SK-N-SH (cell line): ENCODE measurements around the gene CCDC107. TPM values are rescaled to one million over a fixed set of nuclear protein-coding genes. Genes with fewer than 3 reads are reported as not detected.
A peak's percentile ranks its signal among the peaks of the same experiment; 100 is the strongest.

ENCODE experiments used
- CTCF ChIA-PET: fragments of 300-600, 350-600 bp; formaldehyde crosslinking; extraction: SDS; loops from one replicate; lab custom pipeline; 2021; lab: Yijun Ruan, JAX
- POLR2A ChIA-PET: fragments of 350-600 bp; sonication (Branson Sonifier 250); formaldehyde crosslinking; extraction: SDS; loops from one replicate; lab custom pipeline; 2020; ENCODE audit warnings: antibody characterized with exemption, inconsistent platforms; lab: Yijun Ruan, JAX
- DNase-seq: peaks from one replicate; pipeline ENCODE4 v3.0.0; 2012
- H2AFZ ChIP-seq: fragments of 200-600 bp; sonication (generic); 2 replicates; pipeline ENCODE4 v1.8.1; 2016; ENCODE audit warnings: antibody characterized with exemption, mild to moderate bottlenecking, low read depth
- H3F3A ChIP-seq: fragments of 200-600 bp; sonication (generic); replicated peaks from 2 replicates; pipeline ENCODE3; 2016; ENCODE audit warnings: antibody characterized with exemption, mild to moderate bottlenecking; ENCODE audit not compliant: insufficient read depth
- H3K27ac ChIP-seq, 2 experiments: fragments of 200-500 bp in 1 of 2; fragments of 200-600 bp in 1 of 2; sonication (Bioruptor generic) in 1 of 2; sonication (generic), shearing (Covaris generic) in 1 of 2; 2 replicates each; pipeline versions ENCODE4 v1.5.1 to v1.6.1; 2014 to 2016; ENCODE audit warnings: low read depth in 2 of 2, inconsistent platforms in 1 of 2, low read length in 1 of 2, mild to moderate bottlenecking in 1 of 2, mixed read lengths in 1 of 2
- H3K27me3 ChIP-seq: fragments of 200-600 bp; sonication (generic), shearing (Covaris generic); 2 replicates; pipeline ENCODE4 v1.6.1; 2016; ENCODE audit warnings: mixed run types; ENCODE audit not compliant: insufficient read depth
- H3K36me3 ChIP-seq, 2 experiments: fragments of 200-500 bp in 1 of 2; fragments of 200-600 bp in 1 of 2; sonication (Bioruptor generic) in 1 of 2; sonication (generic) in 1 of 2; replicated peaks in 1 of 2; 2 replicates each; pipeline versions ENCODE3 to v1.5.1; 2014 to 2016; ENCODE audit warnings: low read length in 1 of 2, mild to moderate bottlenecking in 1 of 2; ENCODE audit not compliant: insufficient read depth in 2 of 2, control insufficient read depth in 1 of 2
- H3K4me1 ChIP-seq, 2 experiments: fragments of 200-500 bp in 1 of 2; fragments of 200-600 bp in 1 of 2; sonication (Bioruptor generic) in 1 of 2; sonication (generic), shearing (Covaris generic) in 1 of 2; 2 replicates each; pipeline versions ENCODE4 v1.5.1 to v1.6.1; 2014 to 2016; ENCODE audit warnings: low read depth in 1 of 2, low read length in 1 of 2, mixed run types in 1 of 2; ENCODE audit not compliant: insufficient read depth in 2 of 2, control insufficient read depth in 1 of 2
- H3K4me2 ChIP-seq: fragments of 200-600 bp; sonication (generic), shearing (Covaris generic); 2 replicates; pipeline ENCODE4 v1.6.1; 2017; ENCODE audit warnings: mixed run types
- H3K4me3 ChIP-seq, 2 experiments: fragments of 200-500 bp in 1 of 2; fragments of 200-600 bp in 1 of 2; sonication (Bioruptor generic) in 1 of 2; sonication (generic), shearing (Covaris generic) in 1 of 2; 2 replicates each; pipeline versions ENCODE4 v1.5.1 to v1.8.1; 2014 to 2016; ENCODE audit warnings: low read depth in 2 of 2, inconsistent platforms in 1 of 2, low read length in 1 of 2, mild to moderate bottlenecking in 1 of 2, mixed read lengths in 1 of 2, moderate library complexity in 1 of 2
- H3K79me2 ChIP-seq: fragments of 200-600 bp; sonication (generic); 2 replicates; pipeline ENCODE4 v1.8.1; 2017; ENCODE audit warnings: mild to moderate bottlenecking; ENCODE audit not compliant: insufficient read depth
- H3K9ac ChIP-seq: fragments of 200-600 bp; sonication (generic); 2 replicates; pipeline ENCODE4 v1.6.1; 2017; ENCODE audit warnings: mixed run types
- H3K9me2 ChIP-seq: fragments of 200-600 bp; sonication (generic); 2 replicates; pipeline ENCODE4 v1.6.1; 2017; ENCODE audit warnings: mixed run types
- H3K9me3 ChIP-seq: fragments of 200-600 bp; sonication (generic); 2 replicates; pipeline ENCODE4 v1.6.1; 2017; ENCODE audit warnings: mixed run types, mild to moderate bottlenecking, moderate library complexity
- H4K20me1 ChIP-seq: fragments of 200-600 bp; sonication (generic); 2 replicates; pipeline ENCODE4 v1.6.1; 2017; ENCODE audit warnings: mild to moderate bottlenecking, mixed run types; ENCODE audit not compliant: insufficient read depth
- FOXJ3 ChIP-seq: sonication (generic); formaldehyde crosslinking; IDR thresholded peaks from 2 replicates; pipeline ENCODE4 v1.5.1; 2020; ENCODE audit warnings: mild to moderate bottlenecking, missing genetic modification reagents
- NRF1 ChIP-seq: IDR thresholded peaks from 2 replicates; pipeline ENCODE4 v1.6.1; 2012; ENCODE audit warnings: low read depth, mild to moderate bottlenecking, low read length
- RXRA ChIP-seq: IDR thresholded peaks from 2 replicates; pipeline ENCODE4 v1.4.0; 2012; ENCODE audit warnings: low read depth, mild to moderate bottlenecking, borderline replicate concordance
- SMC3 ChIP-seq: IDR thresholded peaks from 2 replicates; pipeline ENCODE4 v1.6.1; 2012; ENCODE audit warnings: low read depth, low read length, improper control_type of control experiment
- WGBS: methylation state at CpG from one replicate; pipeline ENCODE4 v1.1.6; 2017; ENCODE audit warnings: low lambda C conversion rate; 5-methylcytosine and 5-hydroxymethylcytosine counted together
- polyA plus RNA-seq, 3 experiments: library from polyadenylated mRNA; depleted of rRNA; stranded (reverse); fragments of >200 nt; gene quantifications; 2 replicates each; pipeline ENCODE4 v1.2.3, GENCODE V29; 2012
- TF ChIP-seq, protein P1 (sequence below): IDR thresholded peaks from 2 replicates; pipeline ENCODE4 v1.6.1; 2012; ENCODE audit warnings: mild to moderate bottlenecking, low read depth, low read length, moderate library complexity
- TF ChIP-seq, protein P2 (sequence below): IDR thresholded peaks from 2 replicates; pipeline ENCODE4; 2012
- TF ChIP-seq, protein P3 (sequence below): fragments of 200-600 bp; sonication (generic); IDR thresholded peaks from 2 replicates; pipeline ENCODE4 v1.6.1; 2017; ENCODE audit warnings: antibody characterized with exemption, mild to moderate bottlenecking, moderate library complexity

CCDC107 gene
- polyA plus RNA-seq, 1 of the 3 experiments (the other 2 are of a cell fraction) = 22.0 TPM

DNA sequence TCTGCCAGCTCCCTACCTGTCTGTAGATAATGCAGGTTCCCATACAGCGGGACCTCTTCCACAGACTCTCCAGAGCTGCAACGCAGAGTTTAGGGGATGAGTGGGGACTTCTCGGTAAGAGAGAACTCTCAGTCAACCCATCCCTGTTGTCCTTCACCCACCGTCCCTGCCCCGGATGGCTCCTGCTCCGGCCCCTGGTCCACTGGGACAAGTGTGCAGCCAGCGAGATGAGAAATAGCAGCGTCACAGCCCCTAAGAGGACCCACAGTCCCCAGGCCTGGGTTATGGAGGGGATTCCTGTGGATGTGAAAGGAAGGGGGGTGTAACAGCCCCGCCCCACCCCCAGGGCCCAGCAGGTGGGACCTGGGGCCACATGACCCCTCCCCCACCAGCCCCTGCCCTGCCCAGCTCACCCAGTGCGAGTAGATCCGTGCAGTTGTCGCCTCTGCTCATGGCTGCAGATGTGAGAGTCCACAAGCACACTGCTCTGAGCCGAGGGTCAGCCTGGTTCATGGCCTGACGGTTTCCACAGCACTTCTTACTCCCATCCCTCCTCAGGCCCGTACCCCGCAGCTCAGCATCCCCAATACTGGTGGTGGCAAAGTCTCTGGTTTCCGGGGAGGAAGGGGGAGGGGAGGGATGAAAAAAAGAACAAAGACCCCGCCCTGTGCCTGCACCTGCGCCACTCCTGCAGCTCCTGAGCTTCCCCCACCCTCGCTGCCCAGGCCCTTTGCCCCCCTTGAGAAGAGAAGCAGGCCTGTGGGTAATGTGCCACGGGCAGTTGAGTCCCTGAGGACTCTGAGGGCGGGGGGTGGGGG is 7.5 kb upstream of the CCDC107 start, which contains the start of gene SIT1:
TSS of gene SIT1 (minus strand) at position 591 of the 818 bp plus-strand sequence. CDS start at position 513, 78 bp downstream.
- Histone ChIP-seq H3K79me2 (no peaks in the 10 kb centered on the region), H3K9me3 (no peaks in the 10 kb centered on the region), H3F3A (peaks cover 6% of the 10 kb centered on the region), H3K9ac (no peak within 1 kb of the TSS)
- TF ChIP-seq, protein P1, sequence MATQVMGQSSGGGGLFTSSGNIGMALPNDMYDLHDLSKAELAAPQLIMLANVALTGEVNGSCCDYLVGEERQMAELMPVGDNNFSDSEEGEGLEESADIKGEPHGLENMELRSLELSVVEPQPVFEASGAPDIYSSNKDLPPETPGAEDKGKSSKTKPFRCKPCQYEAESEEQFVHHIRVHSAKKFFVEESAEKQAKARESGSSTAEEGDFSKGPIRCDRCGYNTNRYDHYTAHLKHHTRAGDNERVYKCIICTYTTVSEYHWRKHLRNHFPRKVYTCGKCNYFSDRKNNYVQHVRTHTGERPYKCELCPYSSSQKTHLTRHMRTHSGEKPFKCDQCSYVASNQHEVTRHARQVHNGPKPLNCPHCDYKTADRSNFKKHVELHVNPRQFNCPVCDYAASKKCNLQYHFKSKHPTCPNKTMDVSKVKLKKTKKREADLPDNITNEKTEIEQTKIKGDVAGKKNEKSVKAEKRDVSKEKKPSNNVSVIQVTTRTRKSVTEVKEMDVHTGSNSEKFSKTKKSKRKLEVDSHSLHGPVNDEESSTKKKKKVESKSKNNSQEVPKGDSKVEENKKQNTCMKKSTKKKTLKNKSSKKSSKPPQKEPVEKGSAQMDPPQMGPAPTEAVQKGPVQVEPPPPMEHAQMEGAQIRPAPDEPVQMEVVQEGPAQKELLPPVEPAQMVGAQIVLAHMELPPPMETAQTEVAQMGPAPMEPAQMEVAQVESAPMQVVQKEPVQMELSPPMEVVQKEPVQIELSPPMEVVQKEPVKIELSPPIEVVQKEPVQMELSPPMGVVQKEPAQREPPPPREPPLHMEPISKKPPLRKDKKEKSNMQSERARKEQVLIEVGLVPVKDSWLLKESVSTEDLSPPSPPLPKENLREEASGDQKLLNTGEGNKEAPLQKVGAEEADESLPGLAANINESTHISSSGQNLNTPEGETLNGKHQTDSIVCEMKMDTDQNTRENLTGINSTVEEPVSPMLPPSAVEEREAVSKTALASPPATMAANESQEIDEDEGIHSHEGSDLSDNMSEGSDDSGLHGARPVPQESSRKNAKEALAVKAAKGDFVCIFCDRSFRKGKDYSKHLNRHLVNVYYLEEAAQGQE = no peak
- TF ChIP-seq SMC3 = no peak
- TF ChIP-seq, protein P2, sequence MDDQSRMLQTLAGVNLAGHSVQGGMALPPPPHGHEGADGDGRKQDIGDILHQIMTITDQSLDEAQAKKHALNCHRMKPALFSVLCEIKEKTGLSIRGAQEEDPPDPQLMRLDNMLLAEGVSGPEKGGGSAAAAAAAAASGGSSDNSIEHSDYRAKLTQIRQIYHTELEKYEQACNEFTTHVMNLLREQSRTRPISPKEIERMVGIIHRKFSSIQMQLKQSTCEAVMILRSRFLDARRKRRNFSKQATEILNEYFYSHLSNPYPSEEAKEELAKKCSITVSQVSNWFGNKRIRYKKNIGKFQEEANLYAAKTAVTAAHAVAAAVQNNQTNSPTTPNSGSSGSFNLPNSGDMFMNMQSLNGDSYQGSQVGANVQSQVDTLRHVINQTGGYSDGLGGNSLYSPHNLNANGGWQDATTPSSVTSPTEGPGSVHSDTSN = no peak
- TF ChIP-seq RXRA = no peak
- TF ChIP-seq, protein P3, sequence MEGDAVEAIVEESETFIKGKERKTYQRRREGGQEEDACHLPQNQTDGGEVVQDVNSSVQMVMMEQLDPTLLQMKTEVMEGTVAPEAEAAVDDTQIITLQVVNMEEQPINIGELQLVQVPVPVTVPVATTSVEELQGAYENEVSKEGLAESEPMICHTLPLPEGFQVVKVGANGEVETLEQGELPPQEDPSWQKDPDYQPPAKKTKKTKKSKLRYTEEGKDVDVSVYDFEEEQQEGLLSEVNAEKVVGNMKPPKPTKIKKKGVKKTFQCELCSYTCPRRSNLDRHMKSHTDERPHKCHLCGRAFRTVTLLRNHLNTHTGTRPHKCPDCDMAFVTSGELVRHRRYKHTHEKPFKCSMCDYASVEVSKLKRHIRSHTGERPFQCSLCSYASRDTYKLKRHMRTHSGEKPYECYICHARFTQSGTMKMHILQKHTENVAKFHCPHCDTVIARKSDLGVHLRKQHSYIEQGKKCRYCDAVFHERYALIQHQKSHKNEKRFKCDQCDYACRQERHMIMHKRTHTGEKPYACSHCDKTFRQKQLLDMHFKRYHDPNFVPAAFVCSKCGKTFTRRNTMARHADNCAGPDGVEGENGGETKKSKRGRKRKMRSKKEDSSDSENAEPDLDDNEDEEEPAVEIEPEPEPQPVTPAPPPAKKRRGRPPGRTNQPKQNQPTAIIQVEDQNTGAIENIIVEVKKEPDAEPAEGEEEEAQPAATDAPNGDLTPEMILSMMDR = no peak
- TF ChIP-seq FOXJ3 = no peak
- TF ChIP-seq NRF1 = no peak
- TF ChIP-seq, all 33 proteins: peak for 0
- H3K4me3 ChIP-seq = no peak within 1 kb of the TSS
- no peaks in the 10 kb centered on the region for H3K9me2 ChIP-seq
- DNase-seq = no peak
- POLR2A ChIA-PET = no interaction called here
- WGBS = 85% methylated on average over 19 of the region's 22 CpGs
- H2AFZ ChIP-seq = peak within 1 kb of the TSS; percentile 37; the same call in 1 of the 2 replicates
- H3K4me2 ChIP-seq = no peak within 1 kb of the TSS
- CTCF ChIA-PET = interaction anchor here (1.0 kb wide), 1 partner anchor 232 kb away, joined by 3 read pairs; no protein-coding TSS in a partner anchor
- no peaks in the 10 kb centered on the region for H4K20me1 ChIP-seq
- no peaks in the 10 kb centered on the region for H3K27me3 ChIP-seq
- peaks cover 6 to 7% of the 10 kb centered on the region in 2 experiments; a peak in 2 of 4 replicates for H3K4me1 ChIP-seq
- no peak within 1 kb of the TSS for H3K27ac ChIP-seq
- H3K36me3 ChIP-seq = no peaks in the 10 kb centered on the region
